ENCODE results near the gene VSIG2. TPM values are rescaled to one million over a fixed set of nuclear protein-coding genes. Genes with fewer than 3 reads are reported as not detected.
"Not testable (repeated sequence)": the region's sequence is repeated elsewhere in the genome, so short reads cannot be mapped to it uniquely, and the experiment has no call there.

VSIG2 gene
- total and polyA plus RNA-seq, 3 experiments from 2014 or later: 0.24 to 0.40 TPM; not detected in 1

DNA sequence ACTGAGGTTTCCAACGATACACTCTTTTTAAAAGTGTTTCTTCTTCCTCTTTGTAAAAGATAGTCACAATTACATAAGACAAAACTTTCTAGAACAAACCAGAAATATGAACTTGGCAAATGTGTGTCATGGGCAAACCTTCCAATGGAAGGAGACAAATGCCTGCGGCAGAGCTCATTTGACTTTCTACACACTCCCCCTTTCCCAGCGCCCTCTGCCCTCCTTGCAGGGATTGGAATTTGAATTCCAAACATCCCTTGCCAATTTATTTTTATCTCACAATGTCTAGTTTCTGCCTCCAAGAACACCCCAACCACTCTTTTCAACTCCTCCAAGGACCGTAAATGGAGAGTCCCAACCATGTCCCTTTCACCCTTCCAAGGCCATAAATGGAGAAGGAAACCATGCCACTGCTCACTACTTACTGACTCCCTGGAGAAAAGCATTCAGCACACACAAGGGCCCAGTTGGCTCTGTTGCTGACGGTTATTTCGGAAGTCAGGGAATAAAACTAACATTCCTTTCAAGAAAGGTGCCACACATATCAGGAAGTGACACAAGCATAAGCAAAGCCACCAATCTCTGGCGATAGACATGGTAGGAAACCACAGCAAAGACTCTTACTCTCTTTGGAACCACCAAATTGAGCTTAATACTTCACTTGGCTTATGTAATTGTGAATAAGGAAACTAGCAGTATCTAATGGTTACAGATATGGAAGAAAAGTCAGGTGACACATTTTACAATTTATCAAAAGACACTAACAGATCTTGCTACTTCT is 25.0 kb upstream of the VSIG2 start:
- POLR2A ChIA-PET: no interaction called here
- Histone ChIP-seq H3K27me3 (ENCODE audit: insufficient read depth, low read length, poor library complexity, severe bottlenecking) (no peaks in the 10 kb centered on the region), H3K4me1 (ENCODE audit: insufficient read depth, low read length) (peaks cover 10% of the 10 kb centered on the region), H3K4me3 (ENCODE audit: low read length) (no peak overlapping the region), H3K27ac (ENCODE audit: low read depth, low read length) (no peak overlapping the region), H3K9me3 (ENCODE audit: low read length) (no peaks in the 10 kb centered on the region), H3K36me3 (ENCODE audit: insufficient read depth, low read length) (no peaks in the 10 kb centered on the region)
- peak in 1 of 5 donors; percentile 53 for DNase-seq
- H3K4me1 Mint-ChIP-seq: peaks cover 11 to 16% (median 13%) of the 10 kb centered on the region in 3 donors
- peak overlapping the region in 1 of 8 donors; percentile 15 for H3K27ac Mint-ChIP-seq
- no peaks in the 10 kb centered on the region for H3K27me3 Mint-ChIP-seq
- CTCF ChIA-PET: no interaction called here
- peaks cover 3 to 34% (median 18%) of the 10 kb centered on the region in 3 donors for H3K36me3 Mint-ChIP-seq
- no peaks in the 10 kb centered on the region for H3K9me3 Mint-ChIP-seq
- no peak overlapping the region for H3K4me3 Mint-ChIP-seq

GRCh38 chr11:124770959-124771358 is 18.9 kb upstream of the VSIG2 start:
- H3K4me1 ChIP-seq (ENCODE audit: insufficient read depth, low read length); H3K27me3 Mint-ChIP-seq; H3K9me3 Mint-ChIP-seq; H3K9me3 ChIP-seq (ENCODE audit: low read length); H3K27ac ChIP-seq (ENCODE audit: low read depth, low read length); H3K36me3 ChIP-seq (ENCODE audit: insufficient read depth, low read length); H3K27me3 ChIP-seq (ENCODE audit: insufficient read depth, low read length, poor library complexity, severe bottlenecking); H3K27ac Mint-ChIP-seq; H3K4me3 ChIP-seq (ENCODE audit: low read length); H3K4me3 Mint-ChIP-seq; DNase-seq; POLR2A ChIA-PET; H3K4me1 Mint-ChIP-seq: not testable (repeated sequence)
- peaks cover 8 to 64% (median 17%) of the 10 kb centered on the region in 3 donors for H3K36me3 Mint-ChIP-seq
- CTCF ChIA-PET: interaction anchor here (4.1 kb wide), 1 partner anchor 8 kb away, joined by 29 read pairs; the partner anchor contains the start of gene ESAM

GRCh38 chr11:124769806-124770774 is 18.0 kb upstream of the VSIG2 start:
- Mint-ChIP-seq H3K36me3 (peaks cover 8 to 64% (median 16%) of the 10 kb centered on the region in 3 donors), H3K9me3 (no peaks in the 10 kb centered on the region), H3K27me3 (no peaks in the 10 kb centered on the region), H3K4me1 (no peaks in the 10 kb centered on the region), H3K4me3 (no peak overlapping the region), H3K27ac (no peak overlapping the region)
- Histone ChIP-seq H3K4me3 (ENCODE audit: low read length) (no peak overlapping the region), H3K4me1 (ENCODE audit: insufficient read depth, low read length) (no peaks in the 10 kb centered on the region), H3K27me3 (ENCODE audit: insufficient read depth, low read length, poor library complexity, severe bottlenecking) (no peaks in the 10 kb centered on the region), H3K27ac (ENCODE audit: low read depth, low read length) (no peak overlapping the region), H3K9me3 (ENCODE audit: low read length) (no peaks in the 10 kb centered on the region), H3K36me3 (ENCODE audit: insufficient read depth, low read length) (peaks cover 6% of the 10 kb centered on the region)
- no peak for DNase-seq
- POLR2A ChIA-PET: no interaction called here
- CTCF ChIA-PET: interaction anchor here (0.9 to 1.6 kb wide), 4 partner anchors 9 to 23 kb away, joined by 3 to 4 read pairs (median 4); no protein-coding TSS in a partner anchor

DNA sequence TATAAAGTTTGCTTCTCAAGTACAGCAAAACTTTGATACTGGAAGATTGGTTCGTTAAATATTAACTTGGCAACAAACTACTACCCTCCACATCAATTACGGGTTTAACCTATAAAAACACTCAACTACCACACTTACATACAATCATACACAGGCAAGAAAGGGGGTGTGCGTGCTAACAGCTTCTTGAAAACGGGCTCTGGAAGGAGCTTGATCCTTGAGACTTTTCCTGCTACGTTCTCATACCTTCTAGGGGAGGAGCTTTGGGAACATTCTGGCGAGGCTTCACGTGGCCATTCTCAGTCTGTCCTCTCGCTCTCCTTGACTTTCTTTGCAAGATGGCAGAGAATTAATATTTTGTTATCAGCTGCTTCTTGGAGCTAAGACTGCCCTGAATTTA is 16.9 kb upstream of the VSIG2 start:
- Mint-ChIP-seq H3K36me3 (peaks cover 8 to 58% (median 13%) of the 10 kb centered on the region in 3 donors), H3K9me3 (no peaks in the 10 kb centered on the region), H3K27ac (no peak overlapping the region), H3K4me1 (no peaks in the 10 kb centered on the region), H3K4me3 (no peak overlapping the region), H3K27me3 (no peaks in the 10 kb centered on the region)
- no peaks in the 10 kb centered on the region for H3K4me1 ChIP-seq (ENCODE audit: insufficient read depth, low read length)
- no peaks in the 10 kb centered on the region for H3K9me3 ChIP-seq (ENCODE audit: low read length)
- H3K27ac ChIP-seq (ENCODE audit: low read depth, low read length): no peak overlapping the region
- no peaks in the 10 kb centered on the region for H3K27me3 ChIP-seq (ENCODE audit: insufficient read depth, low read length, poor library complexity, severe bottlenecking)
- no peak for DNase-seq
- peaks cover 6% of the 10 kb centered on the region for H3K36me3 ChIP-seq (ENCODE audit: insufficient read depth, low read length)
- POLR2A ChIA-PET: interaction anchor here (0.6 kb wide), 1 partner anchor 95 kb away, joined by 3 read pairs; the partner anchor contains the start of gene SPA17
- no peak overlapping the region for H3K4me3 ChIP-seq (ENCODE audit: low read length)
- CTCF ChIA-PET: interaction anchor here (1.0 to 1.6 kb wide), 5 partner anchors 10 to 100 kb away, joined by 3 read pairs; no protein-coding TSS in a partner anchor

GRCh38 chr11:124766156-124766555 is 14.1 kb upstream of the VSIG2 start:
- Mint-ChIP-seq H3K27ac (no peak overlapping the region), H3K4me1 (peaks cover 5 to 14% (median 7%) of the 10 kb centered on the region in 3 donors), H3K4me3 (no peak overlapping the region), H3K36me3 (peaks cover 0 to 40% (median 7%) of the 10 kb centered on the region in 3 donors), H3K9me3 (no peaks in the 10 kb centered on the region), H3K27me3 (peaks cover 2 to 9% of the 10 kb centered on the region in 2 donors)
- no peak for DNase-seq
- ChIA-PET CTCF (interaction anchor here (0.7 to 7.1 kb wide), 8 partner anchors 8 to 96 kb away, joined by 3 to 90 read pairs (median 6); partner anchors contain the start of genes MSANTD2 and NRGN), POLR2A (no interaction called here)
- Histone ChIP-seq H3K4me1 (ENCODE audit: insufficient read depth, low read length) (peaks cover 8% of the 10 kb centered on the region), H3K4me3 (ENCODE audit: low read length) (no peak overlapping the region), H3K36me3 (ENCODE audit: insufficient read depth, low read length) (peaks cover 3% of the 10 kb centered on the region), H3K27ac (ENCODE audit: low read depth, low read length) (no peak overlapping the region), H3K27me3 (ENCODE audit: insufficient read depth, low read length, poor library complexity, severe bottlenecking) (peaks cover 9% of the 10 kb centered on the region), H3K9me3 (ENCODE audit: low read length) (no peaks in the 10 kb centered on the region)

DNA sequence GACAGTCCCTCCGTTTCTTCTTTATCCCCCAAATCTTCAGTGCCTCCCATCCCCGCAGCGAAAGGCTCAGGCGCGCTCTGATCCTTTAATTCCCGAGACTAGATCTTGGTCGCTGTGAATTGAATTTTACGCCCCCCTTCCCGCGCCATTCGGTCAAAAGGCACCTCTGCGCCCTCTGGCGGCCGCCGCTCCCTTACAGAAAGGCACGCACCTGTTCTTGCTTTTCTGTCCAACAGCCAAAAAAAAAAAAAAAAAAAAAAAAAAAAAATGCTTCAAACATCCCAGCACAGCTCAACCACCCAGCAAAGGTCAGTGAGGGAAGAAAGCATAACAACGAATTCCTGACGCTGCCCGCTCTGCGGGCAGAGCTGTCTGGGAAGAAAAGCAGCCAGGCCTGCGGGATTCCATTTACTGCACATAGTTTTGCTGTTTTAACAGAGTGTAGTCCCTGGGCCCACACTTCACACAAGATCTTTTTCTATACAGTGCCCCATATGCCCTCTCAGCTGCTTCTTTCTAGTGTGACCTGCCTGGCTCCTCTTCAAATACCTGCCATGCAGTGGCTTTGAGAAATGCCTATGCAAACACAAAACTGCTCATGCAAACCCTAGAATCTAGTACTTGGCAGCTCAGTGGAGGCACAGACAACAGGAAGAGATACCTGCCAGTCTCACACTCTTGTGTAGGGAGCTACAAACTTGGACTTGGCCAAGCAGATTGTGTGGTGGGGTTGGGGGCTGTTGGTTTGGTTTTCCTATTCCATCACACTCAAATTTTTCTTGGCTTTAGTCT is 11.3 kb upstream of the VSIG2 start:
- Mint-ChIP-seq H3K4me1 (peaks cover 11 to 37% (median 15%) of the 10 kb centered on the region in 3 donors), H3K36me3 (peaks cover 0 to 20% (median 2%) of the 10 kb centered on the region in 3 donors), H3K4me3 (peak overlapping the region; percentile 85 to 97 (median 91)), H3K27ac (peak overlapping the region in 7 of 8 donors; percentile 0 to 91 (median 76)), H3K9me3 (no peaks in the 10 kb centered on the region), H3K27me3 (peaks cover 17 to 36% of the 10 kb centered on the region in 2 donors)
- peaks cover 27% of the 10 kb centered on the region for H3K4me1 ChIP-seq (ENCODE audit: insufficient read depth, low read length)
- H3K27me3 ChIP-seq (ENCODE audit: insufficient read depth, low read length, poor library complexity, severe bottlenecking): peaks cover 36% of the 10 kb centered on the region
- H3K9me3 ChIP-seq (ENCODE audit: low read length): no peaks in the 10 kb centered on the region
- POLR2A ChIA-PET: interaction anchor here (0.6 to 1.8 kb wide), 5 partner anchors 17 to 191 kb away, joined by 4 to 18 read pairs (median 4); partner anchors contain the start of genes CCDC15, SIAE and SPA17
- CTCF ChIA-PET: interaction anchor here (0.6 to 7.1 kb wide), 31 partner anchors 9 to 138 kb away, joined by 3 to 90 read pairs (median 5); partner anchors contain the start of genes MSANTD2, NRGN, SIAE and SPA17
- peak overlapping the region; percentile 68 for H3K4me3 ChIP-seq (ENCODE audit: low read length)
- DNase-seq: peak; percentile 75 to 88 (median 80)
- H3K27ac ChIP-seq (ENCODE audit: low read depth, low read length): no peak overlapping the region
- no peaks in the 10 kb centered on the region for H3K36me3 ChIP-seq (ENCODE audit: insufficient read depth, low read length)

GRCh38 chr11:124762624-124763155 is 10.6 kb upstream of the VSIG2 start:
- Histone ChIP-seq H3K27me3 (ENCODE audit: insufficient read depth, low read length, poor library complexity, severe bottlenecking) (peaks cover 42% of the 10 kb centered on the region), H3K4me1 (ENCODE audit: insufficient read depth, low read length) (peaks cover 31% of the 10 kb centered on the region), H3K27ac (ENCODE audit: low read depth, low read length) (peak overlapping the region; percentile 24), H3K9me3 (ENCODE audit: low read length) (no peaks in the 10 kb centered on the region), H3K36me3 (ENCODE audit: insufficient read depth, low read length) (no peaks in the 10 kb centered on the region), H3K4me3 (ENCODE audit: low read length) (peak overlapping the region; percentile 68)
- H3K4me3 Mint-ChIP-seq: peak overlapping the region; percentile 85 to 97 (median 91)
- H3K4me1 Mint-ChIP-seq: peaks cover 14 to 40% (median 17%) of the 10 kb centered on the region in 3 donors
- no peaks in the 10 kb centered on the region for H3K9me3 Mint-ChIP-seq
- H3K27ac Mint-ChIP-seq: peak overlapping the region in 4 of 8 donors; percentile 0 to 89 (median 68)
- CTCF ChIA-PET: interaction anchor here (0.6 to 7.1 kb wide), 23 partner anchors 9 to 123 kb away, joined by 3 to 90 read pairs (median 6); partner anchors contain the start of genes MSANTD2, NRGN, SIAE and SPA17
- DNase-seq: no peak
- POLR2A ChIA-PET: interaction anchor here (0.8 to 1.8 kb wide), 3 partner anchors 16 to 89 kb away, joined by 4 to 18 read pairs (median 4); partner anchors contain the start of genes SIAE and SPA17
- peaks cover 0 to 15% (median 2%) of the 10 kb centered on the region in 3 donors for H3K36me3 Mint-ChIP-seq
- peaks cover 21 to 43% of the 10 kb centered on the region in 2 donors for H3K27me3 Mint-ChIP-seq

Data from CD8-positive, alpha-beta memory T cell (primary cell).